ENCODE results near the gene DNAJB6.

DNAJB6 gene

DNA sequence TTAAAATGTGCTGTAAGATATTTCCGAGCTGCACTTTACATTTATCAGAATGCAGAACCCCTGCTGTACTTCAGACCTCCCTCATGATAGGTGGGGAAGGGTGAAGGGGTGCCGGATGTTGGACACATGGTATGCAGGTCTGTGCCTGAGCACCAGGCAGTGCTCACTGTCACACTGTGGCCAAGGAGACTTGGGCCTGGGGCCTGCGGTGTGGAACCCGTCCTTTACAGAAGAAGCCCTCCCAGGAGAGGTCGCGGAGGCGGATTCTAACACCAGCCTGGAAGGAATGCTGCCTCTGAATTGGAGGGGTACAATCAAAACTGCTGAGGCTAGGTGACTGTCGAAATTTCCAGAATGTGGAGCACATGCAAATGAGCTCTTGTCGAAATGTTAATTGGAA, 34.5 kb downstream of the DNAJB6 start:
- no peak for DNase-seq

DNA sequence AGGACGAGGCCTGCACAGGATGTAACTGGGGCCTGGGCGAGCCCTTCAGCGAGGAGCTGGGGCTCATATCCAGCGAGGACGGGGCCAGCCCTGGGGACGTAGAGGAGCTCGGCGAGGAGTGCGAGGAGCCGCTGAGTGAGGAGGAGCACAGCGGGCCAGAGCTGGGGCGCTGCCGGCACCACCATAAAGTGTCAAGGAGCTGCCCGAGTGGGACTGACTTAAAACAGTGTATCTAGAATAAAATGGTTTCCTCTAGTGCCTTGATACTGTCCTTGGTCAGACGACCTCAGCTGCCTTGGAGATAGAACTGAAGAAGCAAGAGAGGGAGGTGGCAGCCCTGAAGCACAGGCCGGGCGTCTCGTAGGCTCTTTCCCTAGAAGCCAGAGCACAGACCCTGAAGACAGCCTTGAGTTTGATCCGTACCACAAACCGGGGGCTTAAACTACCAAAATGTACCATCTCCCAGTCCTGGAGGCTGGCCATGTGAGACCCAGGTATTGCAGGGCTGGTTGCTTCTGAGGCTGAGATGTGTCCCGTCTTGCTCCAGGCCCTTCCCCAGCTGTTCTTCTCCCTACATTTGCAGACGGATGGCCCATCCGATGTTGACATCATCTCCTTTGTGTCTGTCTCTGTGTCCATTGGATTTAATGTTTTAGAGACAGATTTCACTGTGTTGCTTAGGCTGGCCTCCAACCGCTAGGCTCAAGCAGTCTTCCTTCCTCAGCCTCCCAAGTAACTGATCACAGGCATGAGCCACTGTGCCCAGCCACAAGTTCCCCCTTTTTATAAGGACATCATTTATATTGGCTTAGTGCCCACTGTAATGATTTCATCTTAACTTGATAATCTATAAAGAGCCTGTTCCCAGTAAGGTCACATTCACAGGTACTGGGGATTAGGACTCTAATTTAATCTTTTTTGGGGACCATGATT, 35.8 kb downstream of the DNAJB6 start:
- DNase-seq = no peak

DNA sequence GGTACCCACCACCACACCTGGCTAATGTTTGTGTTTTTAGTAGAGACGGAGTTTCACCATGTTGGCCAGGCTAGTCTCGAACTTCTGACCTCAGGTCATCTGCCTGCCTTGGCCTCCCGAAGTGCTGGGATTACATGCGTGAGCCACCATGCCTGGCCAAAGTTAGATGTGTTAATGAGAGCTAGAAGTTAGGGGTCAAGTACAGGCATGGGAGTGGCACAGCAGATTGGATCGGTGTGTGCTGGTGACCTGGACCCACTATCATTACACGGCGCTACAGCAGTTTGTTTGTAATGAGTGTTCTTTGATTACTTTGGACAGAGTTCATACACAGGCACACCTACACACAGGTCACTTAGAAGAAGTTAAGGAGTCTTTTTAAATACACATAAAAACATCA, 36.7 kb downstream of the DNAJB6 start:
- no peak for DNase-seq

DNA sequence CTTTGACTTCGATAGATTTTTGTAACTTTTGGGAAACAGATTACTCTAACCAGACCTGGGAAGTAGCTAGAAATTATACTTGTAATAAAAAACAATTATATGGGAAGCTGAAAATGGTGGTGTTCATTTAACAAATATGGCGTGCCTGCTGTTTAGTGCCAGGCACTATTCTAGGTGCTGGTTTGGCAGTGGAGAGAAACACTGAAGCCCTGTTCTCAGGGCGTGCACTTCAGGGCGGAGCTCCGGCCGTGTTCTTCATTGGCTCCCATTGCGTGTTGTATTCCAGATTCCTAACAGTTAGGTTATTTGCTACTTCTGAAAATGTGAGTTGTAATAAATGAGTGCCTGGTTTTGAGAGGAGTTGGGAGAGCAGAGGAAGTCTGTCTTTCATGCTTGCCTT, 38.6 kb downstream of the DNAJB6 start:
- no peak for DNase-seq

DNA sequence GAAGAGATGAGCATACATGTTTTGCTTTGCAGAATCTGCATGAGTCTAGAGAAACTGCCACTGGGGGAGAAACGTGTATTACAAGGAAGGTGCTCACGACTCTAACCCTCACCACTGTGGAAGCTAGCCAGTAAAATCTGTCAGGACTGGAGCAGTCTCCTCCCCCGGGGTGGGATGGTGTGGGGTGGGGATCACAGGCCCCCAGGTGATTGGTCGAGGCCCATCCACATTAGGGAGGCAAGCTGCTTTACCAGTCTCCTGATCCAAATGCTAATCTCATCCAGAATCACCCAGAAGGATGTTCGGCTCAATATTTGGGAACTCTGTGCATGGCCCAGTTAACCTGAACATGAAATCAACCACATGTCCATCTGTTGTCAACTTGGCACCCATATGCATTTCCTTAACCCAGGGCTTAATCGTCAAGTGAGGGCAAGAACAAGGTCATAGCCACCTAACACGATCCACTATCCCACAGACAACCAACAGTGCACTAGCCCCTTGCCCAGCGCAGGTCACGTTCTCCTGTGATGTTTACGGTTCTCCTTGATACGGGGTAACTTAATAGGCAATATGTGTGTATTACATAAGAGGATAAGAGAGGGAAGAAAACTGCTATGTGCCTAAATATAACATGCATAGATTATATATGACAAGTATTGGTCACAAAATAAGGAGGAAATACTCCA, 40.8 kb downstream of the DNAJB6 start:
- DNase-seq = no peak

DNA sequence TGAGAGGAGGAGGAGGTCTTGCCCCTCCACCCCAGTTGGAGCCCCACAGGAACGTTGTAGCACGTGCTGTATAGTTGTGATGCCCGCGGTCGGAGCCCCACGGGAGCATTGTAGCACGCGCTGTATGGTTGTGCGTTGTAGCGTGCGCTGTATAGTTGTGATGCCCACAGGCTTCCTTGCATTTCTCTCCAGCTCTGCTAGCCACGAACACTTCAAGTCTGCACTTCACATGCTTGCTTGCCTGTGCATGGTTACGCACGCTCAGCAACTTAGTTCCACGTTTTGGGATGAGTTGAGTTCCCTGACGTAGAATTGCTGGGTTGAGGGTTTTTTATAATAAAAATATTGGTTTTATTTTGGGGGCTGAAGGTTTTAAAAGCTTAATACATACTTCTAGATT, 41.6 kb downstream of the DNAJB6 start:
- DNase-seq = no peak

DNA sequence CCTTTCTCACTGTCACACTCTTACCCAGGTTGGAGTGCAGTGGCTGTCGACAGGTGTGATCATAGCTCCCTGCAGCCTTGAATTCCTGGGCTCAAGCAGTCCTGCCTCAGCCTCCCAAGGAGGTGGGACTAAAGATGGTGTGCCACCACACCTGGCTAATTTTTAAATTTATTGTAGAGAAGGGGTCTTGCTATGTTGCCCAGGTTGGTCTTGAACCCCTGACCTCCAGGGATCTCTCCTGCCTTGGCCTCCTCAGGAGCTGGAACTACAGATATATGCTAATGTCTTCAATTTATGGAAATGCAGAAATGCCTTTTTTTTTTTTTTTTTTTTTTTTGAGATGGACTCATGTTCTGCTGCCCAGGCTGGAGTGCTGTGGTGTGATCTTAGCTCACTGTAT, 42.7 kb downstream of the DNAJB6 start:
- no peak for DNase-seq

DNA sequence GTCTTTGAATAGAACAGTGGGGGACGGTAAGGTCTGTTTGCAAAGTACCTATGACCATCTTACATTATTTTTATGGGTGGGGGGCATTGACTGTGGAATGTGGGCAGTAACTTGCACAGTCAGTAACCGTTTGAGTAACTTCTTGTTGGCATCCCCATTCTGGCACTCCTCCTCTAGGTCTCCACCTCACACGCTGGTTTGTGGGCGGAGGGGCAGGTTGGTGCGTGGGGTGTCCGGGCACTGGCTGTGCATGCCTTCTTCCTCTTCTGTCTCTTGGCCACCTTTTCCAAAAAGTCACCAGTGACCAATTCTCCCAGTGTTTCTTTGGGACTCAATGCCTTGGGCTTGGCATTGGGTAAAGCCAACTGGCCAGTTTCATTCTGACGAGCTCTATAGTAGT, 43.6 kb downstream of the DNAJB6 start:
- DNase-seq = no peak

DNA sequence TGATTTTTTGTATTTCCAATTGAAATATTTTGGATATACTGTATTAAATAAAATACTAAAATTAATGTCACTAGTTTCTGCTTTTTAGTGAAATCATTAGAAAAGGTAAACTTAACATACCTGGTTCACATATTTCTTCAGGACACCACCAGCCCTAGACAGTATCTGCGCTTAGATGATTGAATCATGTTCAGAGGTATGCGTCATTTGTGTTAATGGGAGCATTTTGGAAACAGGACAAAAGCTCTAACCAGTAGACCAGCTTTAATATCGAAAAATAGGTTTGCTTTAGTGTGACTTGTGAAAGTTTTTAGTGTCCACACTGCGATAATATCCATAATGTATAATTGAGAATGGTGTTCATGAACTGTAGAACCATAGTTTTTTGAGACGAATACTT, 47.1 kb downstream of the DNAJB6 start:
- no peak for DNase-seq

DNA sequence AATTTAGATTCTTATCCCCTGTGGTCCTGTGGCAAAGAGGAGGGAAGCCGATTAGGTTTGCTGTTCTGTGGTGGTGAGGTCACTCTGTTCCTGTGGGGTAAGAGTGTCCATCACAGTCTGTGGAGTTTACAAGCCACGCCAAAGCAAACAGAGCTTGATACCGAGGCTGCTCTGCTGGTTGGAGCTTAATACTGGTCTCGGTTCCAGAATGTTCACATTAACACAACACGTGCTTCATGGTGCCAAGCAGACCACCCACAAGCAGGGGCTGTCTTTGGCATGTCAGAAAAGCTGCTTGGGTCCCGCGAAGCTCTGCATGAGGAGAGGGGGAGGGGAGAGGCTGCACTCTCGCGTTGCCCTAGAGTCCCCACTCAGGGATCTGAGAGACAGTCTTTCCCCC, 47.5 kb downstream of the DNAJB6 start:
- DNase-seq = no peak

DNA sequence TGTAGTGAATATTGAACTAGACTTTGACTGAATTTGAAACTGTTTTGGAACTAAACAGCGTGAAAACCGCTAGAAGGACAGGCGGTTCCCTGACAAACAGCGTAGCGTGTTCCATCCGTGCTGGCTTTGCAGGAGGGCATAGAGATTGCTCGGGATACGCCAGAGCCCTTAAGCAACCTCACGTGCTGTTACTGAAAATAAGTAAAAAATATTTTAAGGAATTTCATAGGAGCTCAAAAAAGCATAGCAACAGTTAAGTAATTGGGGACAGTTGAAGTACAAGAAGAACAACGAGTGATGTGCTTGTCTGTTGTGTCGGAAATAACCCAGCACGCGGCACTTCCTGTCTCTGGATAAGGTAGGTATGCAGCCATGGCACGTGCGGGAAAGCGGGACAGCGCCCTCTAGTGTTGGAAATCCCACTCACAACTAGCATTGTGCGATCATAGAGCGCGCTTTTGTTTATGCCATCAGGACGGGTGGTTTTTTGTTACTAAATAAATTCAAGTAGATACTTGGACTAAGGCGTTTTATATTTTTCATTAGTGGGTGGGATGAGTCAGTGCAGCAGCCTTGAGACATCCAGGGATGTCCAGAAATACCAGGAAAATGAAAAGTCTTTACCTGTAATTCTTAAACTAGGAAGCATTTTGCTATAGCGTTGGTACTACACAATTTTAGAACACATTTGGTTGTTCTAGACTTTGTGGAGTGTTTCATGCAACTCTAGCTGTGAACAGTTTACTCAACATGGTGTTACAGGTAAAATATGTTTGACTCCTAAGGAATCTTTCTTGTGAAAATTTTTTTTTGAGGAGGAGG, 50.4 kb downstream of the DNAJB6 start:
- peak; percentile 83 for DNase-seq

DNA sequence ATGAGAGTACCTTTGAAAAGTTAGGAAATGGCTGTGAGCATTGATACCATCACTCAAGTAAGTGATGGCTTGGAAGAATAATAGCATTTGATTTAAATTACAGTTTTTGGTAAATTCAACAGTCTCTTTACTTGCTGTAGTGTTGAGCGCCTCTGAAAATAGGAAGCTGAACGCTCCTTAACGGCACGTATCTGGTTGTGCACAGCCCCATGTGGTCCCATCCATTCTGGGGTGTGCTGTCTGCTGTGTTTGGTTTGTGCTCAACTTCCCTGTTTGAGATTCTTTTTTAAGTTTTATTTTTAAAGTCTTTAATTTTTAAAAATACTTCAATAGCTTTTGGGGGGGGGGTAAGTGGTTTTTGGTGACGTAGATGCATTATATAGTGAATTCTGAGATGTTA, 51.5 kb downstream of the DNAJB6 start:
- DNase-seq = no peak

DNA sequence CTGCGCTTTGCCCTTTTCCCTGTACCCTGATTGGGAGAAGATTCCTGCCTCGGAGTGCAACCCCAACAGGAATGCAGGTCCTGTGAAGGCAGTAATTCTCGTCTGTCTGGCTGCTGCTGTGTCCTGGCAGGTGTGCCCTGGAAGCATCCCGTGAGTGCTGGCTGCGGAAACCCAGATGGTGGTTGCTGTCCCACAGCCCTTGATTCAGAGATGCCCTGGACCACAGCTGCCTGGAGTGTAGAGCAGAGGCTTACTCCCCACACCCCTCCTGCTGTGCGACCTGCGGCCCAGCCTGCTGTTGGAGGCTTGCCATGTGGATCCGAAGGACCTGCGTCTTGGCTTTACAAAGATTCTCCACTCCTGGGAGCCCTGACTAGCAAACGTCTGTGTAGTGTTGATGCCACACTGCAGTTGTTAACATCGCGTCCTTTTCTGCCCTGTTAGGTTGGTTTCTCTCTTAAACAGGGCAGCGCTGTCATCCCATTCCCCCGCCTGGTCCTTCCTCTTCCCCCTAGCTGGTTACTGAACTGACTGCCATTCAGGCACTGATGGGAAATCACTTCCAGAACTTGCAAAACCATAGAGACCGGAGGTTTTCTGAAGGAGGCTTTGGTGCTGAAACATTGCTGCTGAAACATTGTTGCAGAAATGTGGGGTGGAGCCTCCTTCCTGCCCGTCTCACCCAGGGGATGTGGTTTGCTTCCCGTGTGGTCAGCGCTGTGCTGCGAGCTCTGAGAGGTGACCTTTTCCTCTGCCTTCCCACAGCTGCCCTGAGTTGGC, 53.3 kb downstream of the DNAJB6 start:
- DNase-seq = peak; percentile 11

DNA sequence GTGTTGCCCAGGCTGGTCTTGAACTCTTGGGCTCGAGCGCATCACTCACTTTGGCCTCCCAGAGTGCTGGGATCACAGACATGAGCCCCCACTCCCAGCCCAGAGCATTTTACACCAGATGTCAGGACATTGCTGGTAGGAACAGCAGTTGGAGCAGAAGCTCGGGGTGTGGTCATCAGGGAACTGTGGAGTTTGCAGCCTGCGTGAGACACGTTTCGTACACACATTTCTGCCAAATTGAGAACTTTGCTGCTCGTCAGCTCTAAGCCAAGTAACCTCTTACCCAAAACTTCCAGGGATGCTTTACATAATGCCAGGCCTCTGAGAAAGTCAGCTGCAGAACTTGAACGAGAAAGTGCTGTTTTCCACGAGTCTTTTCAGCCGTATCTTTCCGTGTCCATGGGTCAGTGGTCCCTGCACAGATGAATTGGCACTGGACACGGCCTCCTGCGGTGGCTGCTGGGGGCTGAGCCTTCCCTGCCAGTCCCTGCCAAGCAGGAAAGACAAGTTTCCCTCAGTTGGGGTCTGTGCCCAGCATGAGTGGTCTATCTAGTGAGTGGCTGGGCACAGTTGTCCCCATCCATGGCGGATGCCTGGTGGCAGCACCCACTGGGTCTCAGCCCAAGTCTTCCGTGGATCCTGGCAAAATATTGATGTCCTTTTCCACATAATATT, 54.4 kb downstream of the DNAJB6 start:
- no peak for DNase-seq

DNA sequence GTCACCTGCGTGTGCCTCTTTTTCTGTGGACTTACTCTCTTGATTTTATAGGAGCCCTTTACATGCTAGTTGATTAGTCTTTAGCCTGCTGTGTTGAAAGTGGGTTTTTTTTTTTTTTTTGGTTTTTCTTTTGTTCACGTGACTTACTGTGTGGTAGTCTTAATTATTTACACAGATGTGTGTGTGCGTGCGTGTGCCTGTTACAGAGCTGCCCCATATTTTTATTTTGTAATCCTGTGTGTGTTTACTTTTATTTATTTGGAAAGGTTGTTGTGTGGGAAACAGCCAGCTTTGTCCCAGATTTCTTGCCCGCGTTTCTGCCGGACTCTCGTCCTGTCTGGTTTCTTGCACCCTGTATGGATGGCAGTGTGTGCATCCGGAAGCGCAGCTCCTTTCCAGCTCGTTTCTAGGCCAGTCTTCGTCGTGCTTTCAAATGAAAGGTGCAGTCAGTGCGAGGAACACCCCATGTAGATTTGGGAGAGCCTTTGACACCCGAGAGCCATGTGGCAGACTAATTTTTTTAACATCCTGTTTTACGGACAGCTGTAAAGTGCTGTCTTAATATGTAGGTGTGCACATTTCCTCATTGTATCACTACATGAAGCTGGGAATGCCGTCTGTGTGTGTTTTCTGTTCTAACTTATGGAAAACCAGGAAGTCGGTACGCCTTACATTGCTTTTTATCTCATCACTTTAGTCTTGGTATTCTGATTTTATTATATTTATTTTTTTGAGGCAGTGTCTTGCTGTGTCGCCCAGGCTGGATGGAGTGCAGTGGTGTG, 55.6 kb downstream of the DNAJB6 start:
- no peak for DNase-seq

DNA sequence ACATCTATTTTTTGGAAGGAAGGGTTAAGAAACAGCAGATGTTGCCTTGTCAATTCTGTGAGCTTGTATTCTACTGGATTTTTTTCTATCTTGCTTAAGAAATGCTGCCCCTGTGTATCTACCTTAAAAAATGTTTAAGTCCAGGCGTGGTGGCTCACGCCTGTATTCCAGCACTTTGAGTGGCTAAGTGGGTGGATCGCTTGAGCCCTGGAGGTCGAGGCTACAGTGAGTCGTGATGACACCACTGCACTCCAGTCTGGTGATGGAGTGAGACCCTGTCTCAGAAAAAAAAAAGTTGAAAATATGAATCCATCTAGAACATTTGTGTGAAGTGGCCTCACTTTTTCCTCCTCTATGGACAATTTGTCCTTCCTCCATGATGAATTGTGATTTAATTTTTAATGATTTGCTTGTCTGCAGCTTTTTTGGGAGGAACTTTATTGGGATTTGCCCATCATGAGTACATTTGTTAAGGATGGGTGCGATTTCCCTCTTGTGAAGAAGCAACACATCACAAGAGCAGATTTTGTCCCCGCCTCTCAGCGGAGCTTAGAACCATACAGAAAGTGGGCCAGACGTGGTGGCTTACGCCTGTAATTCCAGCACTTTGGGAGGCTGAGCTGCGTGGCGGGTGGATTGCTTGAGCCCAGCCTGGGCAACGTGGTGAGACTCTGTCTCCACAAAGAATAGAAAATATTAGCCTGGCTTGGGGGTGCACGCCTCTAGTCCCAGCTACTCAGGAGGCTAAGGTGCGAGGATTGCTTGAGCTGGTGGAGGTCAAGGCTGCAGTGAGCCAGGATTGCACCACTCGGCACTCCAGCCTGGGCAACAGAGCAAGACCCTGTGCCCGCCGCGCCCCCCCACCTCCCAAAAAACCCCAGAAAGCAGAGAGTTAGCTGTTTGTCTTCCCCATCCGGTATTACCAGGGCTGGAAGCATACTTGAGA, 57.7 kb downstream of the DNAJB6 start:
- DNase-seq = no peak

DNA sequence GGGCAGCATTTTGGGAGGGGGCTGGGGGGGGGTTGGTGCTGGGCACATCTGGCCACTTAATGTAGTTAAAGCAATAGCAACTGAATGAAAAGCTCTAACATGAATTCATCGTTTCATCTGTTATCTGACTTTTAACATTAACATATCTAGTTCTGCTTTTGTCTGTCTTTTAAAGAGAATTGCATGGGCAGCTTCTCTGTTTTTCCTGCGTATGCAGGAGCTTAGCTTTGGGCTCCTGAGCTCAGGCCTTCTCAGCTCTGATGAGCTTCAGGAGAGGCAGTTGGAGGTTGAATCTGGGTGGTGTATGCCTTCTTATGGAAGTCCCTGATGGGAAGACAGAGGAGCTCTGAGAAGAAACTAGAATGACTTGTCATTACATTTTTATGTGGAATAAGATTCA, 58.4 kb downstream of the DNAJB6 start:
- DNase-seq = no peak

DNA sequence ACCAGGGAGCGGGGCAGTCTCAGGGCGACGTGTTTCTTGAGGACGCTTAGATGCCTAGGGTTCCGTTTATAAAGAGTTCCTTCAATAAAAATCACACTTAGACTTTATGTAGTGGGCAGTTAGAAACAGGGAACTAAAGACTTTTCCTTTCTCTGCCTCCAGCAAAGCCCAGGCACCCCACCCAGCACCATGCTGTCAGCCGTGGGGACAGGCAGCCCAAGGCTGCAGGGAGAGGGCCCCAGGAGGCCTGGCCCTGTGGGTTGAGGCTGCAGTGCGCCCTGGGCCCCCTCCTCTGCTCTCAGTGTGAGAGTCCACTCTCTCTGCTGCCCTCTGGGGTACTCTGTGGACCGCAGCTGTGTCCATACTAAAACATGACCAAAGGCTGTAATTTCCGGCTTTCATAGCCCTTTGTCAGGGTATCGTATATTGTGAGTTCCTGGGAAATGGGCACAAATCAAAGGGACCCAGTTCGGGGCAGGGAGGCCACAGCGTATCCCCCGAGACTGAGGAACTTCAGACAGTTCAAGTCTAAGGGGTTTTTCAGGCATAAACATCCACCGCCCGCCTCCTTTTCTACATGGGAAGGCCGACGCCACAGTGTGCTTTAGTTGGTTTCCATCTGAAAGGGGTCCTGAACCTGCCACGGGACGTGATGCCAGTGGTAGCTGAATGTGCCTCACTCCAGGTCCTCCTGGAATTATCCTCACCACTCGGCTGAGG, 59.7 kb downstream of the DNAJB6 start:
- DNase-seq = no peak

DNA sequence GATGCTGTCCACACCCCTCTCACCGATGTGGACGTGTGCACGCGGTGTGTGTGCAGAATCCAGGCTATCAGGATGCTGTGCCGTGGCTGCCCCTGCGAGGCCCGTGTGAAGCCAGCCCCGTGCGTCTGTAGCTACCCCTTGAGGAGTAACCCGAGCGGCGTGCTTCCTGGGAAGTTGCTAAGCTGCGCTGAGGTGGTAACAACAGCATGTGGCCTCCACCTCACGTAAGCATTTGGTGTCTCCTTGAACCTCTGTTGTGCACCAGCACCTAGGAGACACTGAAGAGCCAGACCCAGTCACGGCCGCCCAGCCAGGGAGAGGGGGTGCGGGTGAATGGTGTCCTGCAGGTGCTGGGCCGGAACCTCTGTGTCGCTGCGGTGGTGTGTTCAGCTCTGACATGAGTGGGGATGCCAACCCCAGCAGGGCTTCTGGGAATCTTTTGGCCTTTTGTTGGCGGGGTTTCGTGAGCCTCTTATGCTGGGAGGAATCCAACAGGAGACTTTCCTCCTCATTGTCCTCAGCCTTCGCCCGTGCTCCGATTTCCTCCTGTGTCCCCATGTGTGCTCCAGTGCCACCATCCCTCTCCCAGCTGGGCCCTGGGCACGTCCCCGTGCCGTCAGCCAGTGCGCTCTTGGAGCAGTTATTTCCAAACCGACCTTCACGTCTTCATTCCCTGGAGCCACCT, 60.4 kb downstream of the DNAJB6 start:
- DNase-seq = no peak
